ENCODE measurements around the gene AKAP13. TPM values are rescaled to one million over a fixed set of nuclear protein-coding genes. Genes with fewer than 3 reads are reported as not detected.
A peak's percentile ranks its signal among the peaks of the same experiment; 100 is the strongest.
"Not testable (repeated sequence)": the region's sequence is repeated elsewhere in the genome, so short reads cannot be mapped to it uniquely, and the experiment has no call there.

The AKAP13 gene
- total and polyA plus RNA-seq, 2 experiments from 2014 or later: 53.1 to 108 TPM

DNA sequence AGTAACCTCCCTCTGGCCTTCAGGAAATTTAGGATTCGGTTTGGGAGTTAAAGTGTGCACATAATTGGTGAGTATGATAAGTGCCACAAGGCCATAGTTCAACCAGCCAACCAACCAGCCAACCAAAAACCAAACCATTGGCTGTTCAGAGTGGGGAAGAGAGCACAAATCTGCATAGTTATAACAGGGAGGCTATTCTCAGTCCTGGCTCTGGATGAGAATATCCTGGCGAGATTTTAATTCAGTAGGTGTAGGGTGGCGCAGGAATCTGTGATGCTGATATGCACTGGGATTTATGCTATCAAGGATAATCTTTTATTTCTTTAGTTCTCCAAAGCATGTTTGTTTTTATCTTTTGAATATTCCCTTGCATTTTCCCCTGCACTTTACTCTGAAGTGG lies 49.1 kb downstream of the AKAP13 start:
- Histone ChIP-seq H3K4me3 (no peak overlapping the region), H3K36me3 (no peaks in the 10 kb centered on the region), H3K27me3 (no peaks in the 10 kb centered on the region), H3K9me3 (ENCODE audit: low read depth) (no peaks in the 10 kb centered on the region), H3K27ac (no peak overlapping the region), H3K4me1 (ENCODE audit: low read depth) (peaks cover 14% of the 10 kb centered on the region)
- TF ChIP-seq, protein P1, sequence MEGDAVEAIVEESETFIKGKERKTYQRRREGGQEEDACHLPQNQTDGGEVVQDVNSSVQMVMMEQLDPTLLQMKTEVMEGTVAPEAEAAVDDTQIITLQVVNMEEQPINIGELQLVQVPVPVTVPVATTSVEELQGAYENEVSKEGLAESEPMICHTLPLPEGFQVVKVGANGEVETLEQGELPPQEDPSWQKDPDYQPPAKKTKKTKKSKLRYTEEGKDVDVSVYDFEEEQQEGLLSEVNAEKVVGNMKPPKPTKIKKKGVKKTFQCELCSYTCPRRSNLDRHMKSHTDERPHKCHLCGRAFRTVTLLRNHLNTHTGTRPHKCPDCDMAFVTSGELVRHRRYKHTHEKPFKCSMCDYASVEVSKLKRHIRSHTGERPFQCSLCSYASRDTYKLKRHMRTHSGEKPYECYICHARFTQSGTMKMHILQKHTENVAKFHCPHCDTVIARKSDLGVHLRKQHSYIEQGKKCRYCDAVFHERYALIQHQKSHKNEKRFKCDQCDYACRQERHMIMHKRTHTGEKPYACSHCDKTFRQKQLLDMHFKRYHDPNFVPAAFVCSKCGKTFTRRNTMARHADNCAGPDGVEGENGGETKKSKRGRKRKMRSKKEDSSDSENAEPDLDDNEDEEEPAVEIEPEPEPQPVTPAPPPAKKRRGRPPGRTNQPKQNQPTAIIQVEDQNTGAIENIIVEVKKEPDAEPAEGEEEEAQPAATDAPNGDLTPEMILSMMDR (IDR thresholded peaks at IDR 0.05; ENCODE audit: low read depth, low read length): no peak
- DNase-seq (ENCODE audit: low read depth in 1 of 2, low spot score in 1 of 2): no peak

DNA sequence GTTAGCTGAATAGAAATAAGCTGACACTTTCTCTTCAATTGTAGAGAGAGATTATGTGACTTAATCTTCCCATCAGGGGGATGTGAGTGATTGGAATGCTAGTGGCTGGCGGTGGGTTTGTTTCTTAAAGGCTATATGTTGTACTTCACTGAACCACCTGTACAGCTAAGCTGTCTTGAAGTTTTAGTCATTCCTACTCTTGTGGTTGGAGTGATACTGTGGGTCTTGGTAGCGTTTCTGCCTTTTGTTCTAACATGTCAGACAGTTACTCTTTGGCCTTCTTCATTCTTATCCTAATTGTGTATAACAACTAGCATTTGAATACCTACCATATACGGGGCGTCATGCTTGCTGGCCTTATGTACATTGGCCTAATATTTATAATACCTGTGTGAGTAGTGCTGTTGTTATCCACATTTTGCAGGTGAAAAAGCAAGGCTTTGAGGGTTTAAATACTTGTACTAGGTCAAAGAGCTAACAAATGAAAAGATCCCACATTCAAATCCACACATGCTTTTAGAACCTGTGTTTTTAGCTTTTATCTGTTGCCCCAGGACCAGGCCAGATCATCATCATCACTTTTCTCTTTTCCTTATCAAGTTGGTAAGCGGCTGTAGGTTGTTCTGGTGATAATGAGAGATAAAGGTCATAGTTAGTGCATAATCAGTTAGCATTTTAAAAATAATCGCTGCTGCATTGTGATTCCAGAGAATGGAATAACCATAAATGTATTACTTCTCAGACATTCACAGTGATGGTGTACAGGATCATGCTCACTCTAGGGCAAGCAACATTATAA lies 50.2 kb downstream of the AKAP13 start:
- Histone ChIP-seq H3K4me3 (no peak overlapping the region), H3K27me3 (no peaks in the 10 kb centered on the region), H3K27ac (peak overlapping the region; percentile 2), H3K36me3 (no peaks in the 10 kb centered on the region), H3K9me3 (ENCODE audit: low read depth) (no peaks in the 10 kb centered on the region), H3K4me1 (ENCODE audit: low read depth) (peaks cover 14% of the 10 kb centered on the region)
- TF ChIP-seq, protein P1 (IDR thresholded peaks at IDR 0.05; ENCODE audit: low read depth, low read length): no peak
- DNase-seq (ENCODE audit: low read depth in 1 of 2, low spot score in 1 of 2): no peak

DNA sequence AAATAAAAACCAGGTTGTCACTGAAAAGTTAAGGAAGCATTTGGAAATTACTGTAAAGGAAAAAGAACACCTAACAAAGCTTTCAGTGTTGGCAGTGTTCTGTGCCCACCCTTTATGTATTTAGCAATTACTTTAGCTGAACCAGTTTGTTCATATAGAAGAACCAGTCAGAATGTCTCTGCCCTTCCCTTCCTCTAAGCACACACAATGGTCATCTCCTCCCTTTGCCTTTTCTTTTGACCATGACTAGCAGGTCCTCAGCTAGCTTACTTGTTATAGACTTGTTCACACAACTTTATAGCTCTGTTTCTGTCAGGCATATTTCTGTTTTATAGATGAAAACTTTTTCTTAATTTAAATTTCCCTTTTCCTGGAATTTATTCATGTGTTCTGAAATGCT lies 59.6 kb downstream of the AKAP13 start:
- peak overlapping the region; percentile 48 for H3K27ac ChIP-seq
- no peak overlapping the region for H3K4me3 ChIP-seq
- no peaks in the 10 kb centered on the region for H3K9me3 ChIP-seq (ENCODE audit: low read depth)
- no peak for DNase-seq (ENCODE audit: low read depth in 1 of 2, low spot score in 1 of 2)
- H3K36me3 ChIP-seq: no peaks in the 10 kb centered on the region
- H3K4me1 ChIP-seq (ENCODE audit: low read depth): peaks cover 32% of the 10 kb centered on the region
- no peaks in the 10 kb centered on the region for H3K27me3 ChIP-seq
- TF ChIP-seq, protein P1 (IDR thresholded peaks at IDR 0.05; ENCODE audit: low read depth, low read length): no peak

DNA sequence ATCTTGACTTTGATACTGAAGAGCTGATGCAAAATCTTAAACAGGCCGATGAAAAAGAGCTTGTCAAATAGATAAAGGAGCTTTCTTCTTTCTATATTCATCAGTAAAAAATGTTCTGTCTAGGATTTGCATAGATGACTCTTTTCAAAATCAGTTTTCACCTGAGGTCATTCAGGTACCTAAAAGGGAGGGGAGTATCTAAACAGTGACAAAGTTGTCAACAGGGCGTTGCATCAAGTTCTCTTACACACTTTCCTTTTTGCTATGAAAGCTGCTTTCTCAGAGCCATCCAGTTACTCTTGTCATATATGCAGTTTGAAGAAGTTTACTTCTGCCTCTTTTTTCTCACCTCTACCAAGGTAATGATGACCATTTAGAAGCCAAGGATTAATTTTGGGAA lies 60.0 kb downstream of the AKAP13 start:
- H3K36me3 ChIP-seq: no peaks in the 10 kb centered on the region
- TF ChIP-seq, protein P1 (IDR thresholded peaks at IDR 0.05; ENCODE audit: low read depth, low read length): no peak

DNA sequence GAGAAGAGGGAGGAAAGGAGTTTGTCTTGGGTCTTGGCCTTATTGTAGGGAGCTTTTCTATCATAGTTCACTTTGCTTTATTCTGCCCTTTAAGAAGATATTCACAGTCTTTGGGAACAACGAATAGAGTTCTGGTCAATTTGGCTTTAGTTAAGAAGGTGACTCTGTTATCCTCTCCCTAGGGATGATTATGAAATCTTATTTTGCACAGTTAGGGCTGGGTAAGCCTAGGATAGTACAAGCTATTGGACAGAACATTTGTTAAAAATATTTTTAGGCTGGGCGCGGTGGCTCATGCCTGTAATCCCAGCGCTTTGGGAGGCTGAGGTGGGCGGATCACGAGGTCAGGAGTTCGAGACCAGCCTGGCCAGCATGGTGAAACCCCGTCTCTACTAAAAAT lies 61.5 kb downstream of the AKAP13 start:
- H3K27ac ChIP-seq; H3K36me3 ChIP-seq; DNase-seq (ENCODE audit: low read depth in 1 of 2, low spot score in 1 of 2); H3K9me3 ChIP-seq (ENCODE audit: low read depth); H3K27me3 ChIP-seq; H3K4me3 ChIP-seq: not testable (repeated sequence)
- H3K4me1 ChIP-seq (ENCODE audit: low read depth): peaks cover 35% of the 10 kb centered on the region

More for the DNA sequence above, 60.0 kb downstream of the AKAP13 start:
- DNase-seq (ENCODE audit: low read depth in 1 of 2, low spot score in 1 of 2): no peak
- H3K4me1 ChIP-seq (ENCODE audit: low read depth): peaks cover 35% of the 10 kb centered on the region
- H3K27me3 ChIP-seq: no peaks in the 10 kb centered on the region
- no peaks in the 10 kb centered on the region for H3K9me3 ChIP-seq (ENCODE audit: low read depth)
- peak overlapping the region; percentile 48 for H3K27ac ChIP-seq
- H3K4me3 ChIP-seq: no peak overlapping the region

DNA sequence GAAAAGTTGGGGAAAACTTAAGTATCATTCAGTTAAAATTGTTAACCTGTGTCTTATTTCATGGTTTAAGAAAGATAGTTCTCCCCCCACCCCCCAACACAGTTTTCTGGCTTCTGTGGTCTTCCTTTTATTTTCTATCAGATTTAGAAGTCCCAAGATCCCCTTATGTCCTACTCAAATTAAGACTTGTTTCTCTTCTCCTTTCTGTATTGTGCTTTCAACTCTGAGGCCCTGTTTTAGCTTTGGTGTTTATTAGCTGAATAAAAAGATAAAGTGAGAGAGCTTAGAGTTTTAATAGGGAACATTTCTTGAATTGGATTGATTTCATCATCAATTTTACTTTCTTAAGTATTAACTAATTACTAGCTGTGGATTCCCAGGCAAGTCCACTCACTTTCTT lies 62.6 kb downstream of the AKAP13 start:
- Histone ChIP-seq H3K4me1 (ENCODE audit: low read depth) (peaks cover 35% of the 10 kb centered on the region), H3K36me3 (no peaks in the 10 kb centered on the region), H3K4me3 (no peak overlapping the region), H3K27ac (peak overlapping the region; percentile 77), H3K9me3 (ENCODE audit: low read depth) (no peaks in the 10 kb centered on the region), H3K27me3 (no peaks in the 10 kb centered on the region)
- TF ChIP-seq, protein P1 (IDR thresholded peaks at IDR 0.05; ENCODE audit: low read depth, low read length): no peak
- no peak for DNase-seq (ENCODE audit: low read depth in 1 of 2, low spot score in 1 of 2)
